Parathyroid adenoma (tissue), 2 donors: ENCODE results near the gene ZNF726.
"Not testable (repeated sequence)": the region's sequence is repeated elsewhere in the genome, so short reads cannot be mapped to it uniquely, and the experiment has no call there.

ENCODE experiments used
- H2AFZ ChIP-seq: fragments of 300-600 bp; sonication (generic); one replicate; pipeline ENCODE4 v1.7.0; 2017; ENCODE audit warnings: antibody characterized with exemption, mild to moderate bottlenecking
- H3K27ac ChIP-seq: fragments of 300-600 bp; sonication (generic); one replicate; pipeline ENCODE4 v1.7.0; 2017
- H3K27me3 ChIP-seq: fragments of 300-600 bp; sonication (generic); one replicate; pipeline ENCODE4 v1.7.0; 2017; ENCODE audit warnings: low read length; ENCODE audit not compliant: control insufficient read depth, insufficient read depth
- H3K36me3 ChIP-seq: fragments of 300-600 bp; sonication (generic); one replicate; pipeline ENCODE4 v1.7.0; 2017; ENCODE audit warnings: low read length; ENCODE audit not compliant: control insufficient read depth, insufficient read depth
- H3K4me1 ChIP-seq: fragments of 300-600 bp; sonication (generic); one replicate; pipeline ENCODE4 v1.7.0; 2017; ENCODE audit warnings: control low read depth
- H3K4me2 ChIP-seq: fragments of 300-600 bp; sonication (generic); one replicate; pipeline ENCODE4 v1.7.0; 2017; ENCODE audit warnings: low read length
- H3K4me3 ChIP-seq: fragments of 300-600 bp; sonication (generic); one replicate; pipeline ENCODE4 v1.7.0; 2017; ENCODE audit warnings: low read depth, low read length
- H3K79me2 ChIP-seq: fragments of 300-600 bp; sonication (generic); one replicate; pipeline ENCODE4 v1.7.0; 2017; ENCODE audit warnings: control low read depth
- H3K9ac ChIP-seq: fragments of 300-600 bp; sonication (generic); one replicate; pipeline ENCODE4 v1.7.0; 2017; ENCODE audit warnings: mild to moderate bottlenecking
- H3K9me3 ChIP-seq: fragments of 300-600 bp; sonication (generic); one replicate; pipeline ENCODE4 v1.7.0; 2017; ENCODE audit warnings: low read length; ENCODE audit not compliant: control insufficient read depth
- CTCF ChIP-seq: fragments of 300-600 bp; sonication (generic); IDR thresholded peaks from one replicate; pipeline ENCODE4 v1.7.0; 2017; ENCODE audit warnings: antibody characterized with exemption, mild to moderate bottlenecking
- donor health status: primary hyperparathyroidism.

ZNF726 gene

DNA sequence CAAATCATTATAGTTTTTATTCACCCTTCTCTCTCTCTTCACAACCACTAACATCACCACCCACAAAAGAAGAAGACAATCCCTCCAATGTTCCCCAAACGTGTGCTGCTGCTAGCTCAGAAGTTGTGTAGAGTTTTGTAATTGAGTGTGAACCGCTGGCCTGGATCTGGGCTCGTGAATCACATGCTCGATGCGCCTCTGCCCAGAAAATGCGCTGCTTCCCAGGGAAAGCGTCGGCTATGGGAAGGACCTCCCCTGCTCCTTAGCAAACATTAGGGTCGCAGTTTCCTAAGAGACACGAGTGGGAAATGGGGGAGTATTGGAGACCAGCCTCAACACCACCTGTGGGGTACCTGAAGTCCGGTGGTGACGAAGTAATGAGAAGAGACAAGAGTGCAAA, 38.4 kb upstream of the ZNF726 start:
- no peak overlapping the region for H3K9ac ChIP-seq
- no peaks in the 10 kb centered on the region for H3K36me3 ChIP-seq
- no peak overlapping the region for H3K4me3 ChIP-seq
- no peaks in the 10 kb centered on the region for H3K9me3 ChIP-seq
- no peak overlapping the region for H3K4me2 ChIP-seq
- H3K79me2 ChIP-seq = no peaks in the 10 kb centered on the region
- no peak overlapping the region for H3K27ac ChIP-seq
- no peak overlapping the region for H2AFZ ChIP-seq
- no peaks in the 10 kb centered on the region for H3K27me3 ChIP-seq
- TF ChIP-seq CTCF = no peak
- no peaks in the 10 kb centered on the region for H3K4me1 ChIP-seq

DNA sequence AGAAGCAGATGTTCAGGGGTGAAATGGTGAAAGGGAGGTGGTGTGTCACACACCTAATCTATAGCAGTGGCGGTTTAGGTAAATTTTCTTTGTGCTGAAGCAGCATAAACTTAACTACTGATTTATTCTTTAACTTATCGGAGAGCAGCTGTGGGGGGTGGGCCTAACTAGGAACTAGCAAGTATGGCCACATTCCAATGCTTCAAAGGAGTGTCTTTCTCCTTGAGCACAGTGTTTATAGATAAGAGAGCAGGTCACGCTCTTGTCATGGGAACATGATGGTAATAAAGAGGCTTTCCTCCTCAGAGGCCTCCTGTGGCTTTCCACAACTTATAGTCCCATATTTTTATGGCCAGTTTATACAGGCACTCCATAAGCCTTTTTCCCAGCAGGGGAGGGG, 37.9 kb upstream of the ZNF726 start:
- H3K9me3 ChIP-seq, H3K27me3 ChIP-seq, H3K36me3 ChIP-seq, H3K4me3 ChIP-seq, H2AFZ ChIP-seq, H3K79me2 ChIP-seq, H3K4me2 ChIP-seq, H3K9ac ChIP-seq, H3K4me1 ChIP-seq, H3K27ac ChIP-seq: not testable (repeated sequence)

- Histone ChIP-seq H3K36me3 (no peaks in the 10 kb centered on the region), H3K9ac (no peak overlapping the region), H3K27ac (no peak overlapping the region), H2AFZ (no peak overlapping the region), H3K9me3 (no peaks in the 10 kb centered on the region), H3K4me2 (no peak overlapping the region), H3K79me2 (no peaks in the 10 kb centered on the region), H3K4me1 (no peaks in the 10 kb centered on the region), H3K27me3 (no peaks in the 10 kb centered on the region), H3K4me3 (no peak overlapping the region)
- no peak for TF ChIP-seq CTCF
Measured at GRCh38 chr19:23882493-23882892, 32.2 kb upstream of the ZNF726 start.

DNA sequence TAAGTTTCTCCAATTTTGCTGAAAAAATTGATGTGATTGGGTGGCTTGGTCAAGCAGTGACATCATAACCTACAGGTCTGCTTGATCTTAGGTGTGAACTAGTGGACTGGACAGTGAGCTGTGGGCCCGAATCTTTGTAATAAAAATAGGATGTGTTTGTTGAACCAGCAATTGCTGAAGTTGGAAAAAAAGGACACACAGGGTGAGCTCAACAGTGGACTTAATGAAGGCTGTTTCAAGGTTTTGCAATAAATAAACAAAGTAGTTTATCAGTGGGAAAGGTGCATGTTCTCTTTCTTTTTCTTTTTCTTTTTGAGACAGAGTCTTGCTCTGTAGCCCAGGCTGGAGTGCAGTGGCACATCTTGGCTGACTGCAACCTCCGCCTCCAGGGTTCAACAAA, 30.3 kb upstream of the ZNF726 start:
- H3K79me2 ChIP-seq = no peaks in the 10 kb centered on the region
- no peaks in the 10 kb centered on the region for H3K27me3 ChIP-seq
- no peak overlapping the region for H3K27ac ChIP-seq
- H3K4me3 ChIP-seq = no peak overlapping the region
- no peak overlapping the region for H3K9ac ChIP-seq
- H3K36me3 ChIP-seq = no peaks in the 10 kb centered on the region
- no peak for TF ChIP-seq CTCF
- no peaks in the 10 kb centered on the region for H3K4me1 ChIP-seq
- no peak overlapping the region for H2AFZ ChIP-seq
- no peak overlapping the region for H3K4me2 ChIP-seq
- no peaks in the 10 kb centered on the region for H3K9me3 ChIP-seq

DNA sequence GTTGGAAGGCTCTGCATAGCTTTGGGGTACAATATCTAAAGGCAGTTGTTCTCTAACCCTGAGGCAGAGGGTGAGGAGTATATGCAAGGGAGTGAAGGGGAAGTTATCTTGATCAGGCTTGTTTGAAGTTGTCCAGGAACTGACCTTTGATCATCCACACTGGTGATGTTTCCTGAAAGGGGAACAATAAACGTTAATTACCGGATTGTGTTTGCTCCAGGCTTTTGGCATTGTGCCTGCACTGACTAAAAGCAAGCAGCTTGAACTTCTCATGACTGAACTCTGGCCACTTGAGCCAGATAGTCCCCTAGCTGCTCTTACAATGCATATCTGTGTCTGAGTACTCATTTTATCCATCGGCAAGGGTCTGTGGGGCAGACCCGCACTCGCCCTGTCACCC, 27.0 kb upstream of the ZNF726 start:
- Histone ChIP-seq H3K27ac (no peak overlapping the region), H3K4me1 (no peaks in the 10 kb centered on the region), H3K27me3 (no peaks in the 10 kb centered on the region), H3K79me2 (no peaks in the 10 kb centered on the region), H3K4me2 (no peak overlapping the region), H2AFZ (no peak overlapping the region), H3K4me3 (no peak overlapping the region), H3K9me3 (no peaks in the 10 kb centered on the region), H3K9ac (no peak overlapping the region), H3K36me3 (no peaks in the 10 kb centered on the region)
- no peak for TF ChIP-seq CTCF

- not testable (repeated sequence) for H3K9me3 ChIP-seq, H3K27ac ChIP-seq, H3K9ac ChIP-seq, H3K79me2 ChIP-seq, H3K4me1 ChIP-seq, H3K36me3 ChIP-seq, H3K4me3 ChIP-seq, H3K27me3 ChIP-seq, H3K4me2 ChIP-seq, H2AFZ ChIP-seq
Measured at GRCh38 chr19:23896096-23896495, 18.6 kb upstream of the ZNF726 start.
